Measurements from ENCODE around the gene ZNF180.
"Not testable (repeated sequence)": the region's sequence is repeated elsewhere in the genome, so short reads cannot be mapped to it uniquely, and the experiment has no call there.

Gene ZNF180

DNA sequence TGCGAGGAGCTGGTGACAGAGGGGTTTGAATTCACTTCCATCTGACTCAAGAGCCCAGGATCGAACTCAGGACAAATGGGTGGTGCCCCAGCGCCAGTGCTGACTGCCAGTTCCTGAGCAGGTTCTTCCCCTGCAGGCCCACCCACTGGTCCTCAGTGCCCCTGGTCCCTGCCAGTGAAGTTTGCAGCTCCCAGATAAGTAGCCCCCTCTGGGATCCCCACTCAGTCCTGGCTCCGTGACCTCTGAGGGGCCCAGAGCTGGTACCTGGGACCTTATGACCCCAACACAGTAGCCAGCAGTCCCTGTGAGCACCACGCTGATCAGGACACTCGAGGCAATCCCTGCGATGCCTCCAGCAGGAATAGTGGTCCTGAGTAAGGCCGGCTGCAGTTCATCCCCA, 40.4 kb upstream of the ZNF180 start:
- TF ChIP-seq, protein P1, sequence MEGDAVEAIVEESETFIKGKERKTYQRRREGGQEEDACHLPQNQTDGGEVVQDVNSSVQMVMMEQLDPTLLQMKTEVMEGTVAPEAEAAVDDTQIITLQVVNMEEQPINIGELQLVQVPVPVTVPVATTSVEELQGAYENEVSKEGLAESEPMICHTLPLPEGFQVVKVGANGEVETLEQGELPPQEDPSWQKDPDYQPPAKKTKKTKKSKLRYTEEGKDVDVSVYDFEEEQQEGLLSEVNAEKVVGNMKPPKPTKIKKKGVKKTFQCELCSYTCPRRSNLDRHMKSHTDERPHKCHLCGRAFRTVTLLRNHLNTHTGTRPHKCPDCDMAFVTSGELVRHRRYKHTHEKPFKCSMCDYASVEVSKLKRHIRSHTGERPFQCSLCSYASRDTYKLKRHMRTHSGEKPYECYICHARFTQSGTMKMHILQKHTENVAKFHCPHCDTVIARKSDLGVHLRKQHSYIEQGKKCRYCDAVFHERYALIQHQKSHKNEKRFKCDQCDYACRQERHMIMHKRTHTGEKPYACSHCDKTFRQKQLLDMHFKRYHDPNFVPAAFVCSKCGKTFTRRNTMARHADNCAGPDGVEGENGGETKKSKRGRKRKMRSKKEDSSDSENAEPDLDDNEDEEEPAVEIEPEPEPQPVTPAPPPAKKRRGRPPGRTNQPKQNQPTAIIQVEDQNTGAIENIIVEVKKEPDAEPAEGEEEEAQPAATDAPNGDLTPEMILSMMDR (IDR thresholded peaks at IDR 0.05; ENCODE audit: insufficient read depth, low read length, poor library complexity, severe bottlenecking), result no peak
- no peak for DNase-seq (ENCODE audit: extremely low read depth, insufficient read length)
- no peaks in the 10 kb centered on the region for H3K27me3 ChIP-seq (replicated peaks; ENCODE audit: control insufficient read depth, insufficient read depth, low read length)
- no peaks in the 10 kb centered on the region for H3K36me3 ChIP-seq (ENCODE audit: control insufficient read depth, insufficient read depth, low read length)
- no peak overlapping the region for H3K4me3 ChIP-seq (replicated peaks; ENCODE audit: low read depth, low read length)

DNA sequence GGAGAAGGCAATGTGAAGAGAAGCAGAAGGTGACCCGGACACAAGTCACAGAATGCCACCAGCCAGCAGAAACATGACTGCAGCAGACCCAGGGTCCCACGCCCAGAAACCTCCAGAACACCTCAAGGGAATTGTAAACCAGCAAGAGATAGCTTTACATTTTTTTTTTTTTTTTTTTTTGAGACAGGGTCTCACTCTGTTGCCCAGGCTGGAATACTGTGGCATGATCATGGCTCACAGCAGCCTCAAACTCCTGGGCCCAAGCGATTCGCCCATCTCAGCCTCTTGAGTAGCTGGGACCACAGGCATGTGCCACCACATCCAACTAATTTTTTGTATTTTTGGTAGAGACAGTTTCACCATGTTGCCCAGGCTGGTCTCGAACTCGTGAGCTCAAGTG, 39.7 kb upstream of the ZNF180 start:
- no peak for DNase-seq (ENCODE audit: extremely low read depth, insufficient read length)
- TF ChIP-seq, protein P1 (IDR thresholded peaks at IDR 0.05; ENCODE audit: insufficient read depth, low read length, poor library complexity, severe bottlenecking), result no peak
- no peak overlapping the region for H3K4me3 ChIP-seq (replicated peaks; ENCODE audit: low read depth, low read length)
- no peaks in the 10 kb centered on the region for H3K36me3 ChIP-seq (ENCODE audit: control insufficient read depth, insufficient read depth, low read length)
- H3K27me3 ChIP-seq (replicated peaks; ENCODE audit: control insufficient read depth, insufficient read depth, low read length), result no peaks in the 10 kb centered on the region

DNA sequence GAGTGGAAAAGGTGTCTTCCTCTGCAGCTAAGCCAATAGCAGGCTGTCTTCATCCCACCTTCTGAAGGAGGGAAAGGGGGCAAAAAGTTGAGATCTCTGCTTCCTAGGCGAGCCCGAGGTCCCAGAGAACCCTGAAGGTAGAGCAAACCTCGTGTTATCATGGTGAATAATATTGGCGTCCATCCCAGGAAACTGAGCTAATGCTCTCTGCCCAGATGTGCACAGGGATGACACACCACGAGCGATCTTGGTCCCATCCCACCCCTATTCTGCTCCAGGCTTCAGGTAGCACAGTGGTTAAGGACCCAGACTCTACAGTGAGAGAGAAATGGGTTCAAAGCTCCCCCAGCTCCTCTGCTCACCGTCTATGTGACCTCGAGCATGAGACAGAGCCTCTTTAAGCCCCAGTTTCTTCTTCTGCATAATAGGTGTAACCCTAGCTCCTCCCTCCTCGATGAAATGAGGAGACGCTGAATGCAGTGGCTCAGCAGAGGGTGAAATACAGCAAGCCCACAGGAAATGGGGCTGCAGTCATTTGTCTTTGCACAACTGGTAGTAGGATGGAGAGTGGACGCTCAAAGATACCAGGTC, 39.0 kb upstream of the ZNF180 start:
- DNase-seq (ENCODE audit: extremely low read depth, insufficient read length), result no peak
- H3K4me3 ChIP-seq (replicated peaks; ENCODE audit: low read depth, low read length), result no peak overlapping the region
- H3K36me3 ChIP-seq (ENCODE audit: control insufficient read depth, insufficient read depth, low read length), result no peaks in the 10 kb centered on the region
- TF ChIP-seq, protein P1 (IDR thresholded peaks at IDR 0.05; ENCODE audit: insufficient read depth, low read length, poor library complexity, severe bottlenecking), result no peak
- no peaks in the 10 kb centered on the region for H3K27me3 ChIP-seq (replicated peaks; ENCODE audit: control insufficient read depth, insufficient read depth, low read length)

DNA sequence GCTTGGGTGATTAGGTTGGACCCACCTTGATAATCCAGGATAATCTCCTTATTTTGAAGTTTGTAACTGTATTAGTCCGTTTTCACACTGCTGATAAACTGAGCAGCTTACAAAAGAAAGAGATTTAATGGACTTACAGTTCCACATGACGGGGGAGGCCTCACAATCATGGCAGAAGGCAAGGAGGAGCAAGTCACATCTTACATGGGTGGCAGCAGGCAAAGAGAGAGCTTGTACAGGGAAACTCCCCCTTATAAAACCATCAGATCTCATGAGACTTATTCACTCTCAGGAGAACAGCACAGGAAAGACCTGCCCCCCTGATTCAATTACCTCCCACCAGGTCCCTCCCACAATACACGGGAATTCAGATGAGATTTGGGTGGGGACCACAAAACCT, 35.0 kb upstream of the ZNF180 start:
- H3K4me3 ChIP-seq (replicated peaks; ENCODE audit: low read depth, low read length); DNase-seq (ENCODE audit: extremely low read depth, insufficient read length); H3K36me3 ChIP-seq (ENCODE audit: control insufficient read depth, insufficient read depth, low read length); H3K27me3 ChIP-seq (replicated peaks; ENCODE audit: control insufficient read depth, insufficient read depth, low read length): not testable (repeated sequence)

DNA sequence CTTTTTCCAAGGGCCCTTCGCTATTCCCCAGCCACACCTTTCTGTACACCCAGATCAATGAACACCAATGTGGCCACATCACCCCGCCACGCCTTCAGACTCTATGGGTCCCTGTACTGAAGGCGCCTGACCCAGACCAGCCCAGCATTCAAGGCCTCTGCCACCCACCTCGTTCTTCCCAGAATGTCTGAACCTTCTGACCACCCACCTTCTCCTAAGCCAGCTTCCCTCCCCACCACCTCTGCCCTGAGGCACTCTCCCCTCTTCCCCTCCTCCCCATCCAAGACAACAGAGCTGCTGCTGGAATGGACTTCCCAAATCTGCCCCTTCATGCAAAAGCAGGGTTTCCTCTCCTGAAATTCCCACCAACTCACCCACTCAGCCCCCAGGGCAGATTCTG, 32.5 kb upstream of the ZNF180 start:
- Histone ChIP-seq H3K27me3 (replicated peaks; ENCODE audit: control insufficient read depth, insufficient read depth, low read length) (no peaks in the 10 kb centered on the region), H3K36me3 (ENCODE audit: control insufficient read depth, insufficient read depth, low read length) (no peaks in the 10 kb centered on the region), H3K4me3 (replicated peaks; ENCODE audit: low read depth, low read length) (no peak overlapping the region)
- TF ChIP-seq, protein P1 (IDR thresholded peaks at IDR 0.05; ENCODE audit: insufficient read depth, low read length, poor library complexity, severe bottlenecking), result no peak
- no peak for DNase-seq (ENCODE audit: extremely low read depth, insufficient read length)

DNA sequence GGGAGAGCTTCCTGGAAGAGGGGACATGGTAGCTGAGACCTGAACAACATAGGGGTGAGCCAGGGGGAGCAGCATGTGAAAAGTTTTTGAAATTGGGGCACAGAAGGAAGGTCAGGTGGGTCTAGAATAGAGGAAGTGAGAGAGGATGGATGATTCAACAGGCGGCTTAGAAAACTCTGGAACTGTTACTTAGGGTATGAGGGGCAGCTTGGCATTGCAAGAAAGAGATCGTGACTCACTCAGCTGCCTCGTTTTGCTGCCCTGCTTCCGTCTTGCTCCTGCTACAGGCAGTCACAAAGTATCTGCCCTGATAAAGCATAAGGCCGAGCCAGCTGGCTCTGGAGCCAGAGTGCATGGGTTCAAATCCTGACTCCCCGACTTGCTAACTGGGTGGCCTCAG, 30.5 kb upstream of the ZNF180 start:
- no peaks in the 10 kb centered on the region for H3K27me3 ChIP-seq (replicated peaks; ENCODE audit: control insufficient read depth, insufficient read depth, low read length)
- H3K4me3 ChIP-seq (replicated peaks; ENCODE audit: low read depth, low read length), result no peak overlapping the region
- no peak for DNase-seq (ENCODE audit: extremely low read depth, insufficient read length)
- no peaks in the 10 kb centered on the region for H3K36me3 ChIP-seq (ENCODE audit: control insufficient read depth, insufficient read depth, low read length)
- TF ChIP-seq, protein P1 (IDR thresholded peaks at IDR 0.05; ENCODE audit: insufficient read depth, low read length, poor library complexity, severe bottlenecking), result no peak

Measured in GM06990 (cell line).